Nephron progenitor cell (in vitro differentiated cells): Measurements from ENCODE around the gene ENKD1.
A peak's percentile ranks its signal among the peaks of the same experiment; 100 is the strongest.

Experiments used
- DNase-seq: peaks from one replicate; pipeline ENCODE4 v3.0.0; 2021
- H3K27ac Mint-ChIP-seq: 2 replicates; pipeline ENCODE4 v1.8.0; 2021; ENCODE audit warnings: mild to moderate bottlenecking, moderate library complexity, mixed read lengths
- H3K27me3 Mint-ChIP-seq: 2 replicates; pipeline ENCODE4 v1.8.0; 2021; ENCODE audit warnings: mild to moderate bottlenecking, low read depth, mixed read lengths; ENCODE audit not compliant: poor library complexity
- H3K36me3 Mint-ChIP-seq: 2 replicates; pipeline ENCODE4 v1.8.0; 2021; ENCODE audit warnings: low read depth, mixed read lengths
- H3K4me1 Mint-ChIP-seq: 2 replicates; pipeline ENCODE4 v1.8.0; 2021; ENCODE audit warnings: mixed read lengths
- H3K4me3 Mint-ChIP-seq: 2 replicates; pipeline ENCODE4 v1.8.0; 2021; ENCODE audit warnings: mild to moderate bottlenecking, moderate library complexity, mixed read lengths
- H3K9me3 Mint-ChIP-seq: 2 replicates; pipeline ENCODE4 v1.8.0; 2021; ENCODE audit warnings: mild to moderate bottlenecking, moderate library complexity, mixed read lengths
- TF ChIP-seq, protein P1 (sequence below): fragments of 200-600 bp; sonication (generic); IDR thresholded peaks from 2 replicates; pipeline ENCODE4 v1.5.0; 2021; ENCODE audit warnings: antibody characterized with exemption

Gene ENKD1

DNA sequence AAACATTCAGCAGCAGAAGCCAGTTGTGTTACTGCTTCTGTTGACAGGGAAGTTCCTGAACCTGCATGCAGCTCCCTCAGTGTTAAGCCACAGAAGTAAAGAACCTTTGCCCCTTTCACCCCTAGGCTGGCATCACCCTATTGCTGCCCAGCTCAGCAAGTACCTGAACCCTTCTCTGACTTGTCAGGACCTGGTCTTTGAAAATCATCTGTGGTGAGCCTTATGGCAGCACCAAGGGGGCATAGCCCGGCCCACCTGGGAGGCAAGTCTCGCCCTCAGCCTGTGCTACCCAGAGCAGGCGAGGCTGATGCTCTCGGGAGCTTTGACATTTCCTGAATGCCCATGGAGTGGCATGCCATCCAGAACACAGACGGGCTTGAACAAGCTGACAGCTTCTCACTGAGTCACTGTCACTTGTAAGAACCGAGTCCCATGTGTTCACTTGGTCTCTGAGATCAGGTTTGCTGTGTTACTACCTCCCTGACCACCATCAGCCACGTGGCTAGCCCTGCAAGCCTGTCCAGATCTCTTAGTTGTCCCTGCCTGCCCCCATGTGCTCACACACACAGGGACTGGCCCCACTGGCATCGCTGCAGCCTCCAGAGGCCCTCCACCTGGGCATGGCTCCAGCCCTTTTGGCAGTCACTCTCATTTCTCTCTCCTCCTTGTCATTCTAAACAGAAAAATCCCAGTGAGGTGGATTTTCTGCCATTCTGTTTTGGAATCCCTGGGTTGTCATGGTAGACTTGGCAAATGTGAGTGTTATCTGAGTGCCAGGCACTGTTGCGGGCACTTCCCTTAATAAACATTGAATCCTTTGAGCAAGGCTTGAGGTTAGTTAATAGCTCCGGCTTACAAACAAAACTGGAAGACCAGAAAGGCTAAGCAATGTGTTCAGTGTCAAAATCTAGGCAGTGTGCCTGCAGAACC lies 24.5 kb downstream of the ENKD1 start:
- Mint-ChIP-seq H3K9me3 (no peaks in the 10 kb centered on the region), H3K4me1 (no peaks in the 10 kb centered on the region), H3K4me3 (no peak overlapping the region), H3K27me3 (peaks cover 40% of the 10 kb centered on the region), H3K27ac (no peak overlapping the region), H3K36me3 (peaks cover 24% of the 10 kb centered on the region)
- DNase-seq = no peak
- TF ChIP-seq, protein P1, sequence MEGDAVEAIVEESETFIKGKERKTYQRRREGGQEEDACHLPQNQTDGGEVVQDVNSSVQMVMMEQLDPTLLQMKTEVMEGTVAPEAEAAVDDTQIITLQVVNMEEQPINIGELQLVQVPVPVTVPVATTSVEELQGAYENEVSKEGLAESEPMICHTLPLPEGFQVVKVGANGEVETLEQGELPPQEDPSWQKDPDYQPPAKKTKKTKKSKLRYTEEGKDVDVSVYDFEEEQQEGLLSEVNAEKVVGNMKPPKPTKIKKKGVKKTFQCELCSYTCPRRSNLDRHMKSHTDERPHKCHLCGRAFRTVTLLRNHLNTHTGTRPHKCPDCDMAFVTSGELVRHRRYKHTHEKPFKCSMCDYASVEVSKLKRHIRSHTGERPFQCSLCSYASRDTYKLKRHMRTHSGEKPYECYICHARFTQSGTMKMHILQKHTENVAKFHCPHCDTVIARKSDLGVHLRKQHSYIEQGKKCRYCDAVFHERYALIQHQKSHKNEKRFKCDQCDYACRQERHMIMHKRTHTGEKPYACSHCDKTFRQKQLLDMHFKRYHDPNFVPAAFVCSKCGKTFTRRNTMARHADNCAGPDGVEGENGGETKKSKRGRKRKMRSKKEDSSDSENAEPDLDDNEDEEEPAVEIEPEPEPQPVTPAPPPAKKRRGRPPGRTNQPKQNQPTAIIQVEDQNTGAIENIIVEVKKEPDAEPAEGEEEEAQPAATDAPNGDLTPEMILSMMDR = no peak

GRCh38 chr16:67637625-67638024 lies 28.9 kb downstream of the ENKD1 start:
- DNase-seq = no peak
- Mint-ChIP-seq H3K36me3 (peaks cover 48% of the 10 kb centered on the region), H3K27me3 (peaks cover 7% of the 10 kb centered on the region), H3K27ac (no peak overlapping the region), H3K4me3 (no peak overlapping the region), H3K4me1 (no peaks in the 10 kb centered on the region), H3K9me3 (no peaks in the 10 kb centered on the region)
- TF ChIP-seq, protein P1 = no peak

DNA sequence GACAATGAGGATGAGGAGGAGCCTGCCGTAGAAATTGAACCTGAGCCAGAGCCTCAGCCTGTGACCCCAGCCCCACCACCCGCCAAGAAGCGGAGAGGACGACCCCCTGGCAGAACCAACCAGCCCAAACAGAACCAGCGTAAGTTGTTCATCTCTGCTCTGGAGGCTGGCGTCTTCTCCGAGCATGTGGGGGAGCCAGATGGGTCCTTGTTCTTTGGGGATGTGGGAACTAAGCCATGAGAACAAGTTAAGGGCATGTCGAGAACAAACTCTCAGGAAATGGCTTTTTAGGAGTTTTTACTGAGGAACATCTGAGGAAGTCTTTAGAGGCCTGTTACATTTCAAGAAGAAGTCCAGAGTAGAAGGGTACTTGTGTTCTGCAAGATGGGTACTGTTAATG lies 29.8 kb downstream of the ENKD1 start:
- TF ChIP-seq, protein P1 = no peak
- no peaks in the 10 kb centered on the region for H3K9me3 Mint-ChIP-seq
- H3K4me3 Mint-ChIP-seq = no peak overlapping the region
- H3K4me1 Mint-ChIP-seq = no peaks in the 10 kb centered on the region
- H3K36me3 Mint-ChIP-seq = peaks cover 56% of the 10 kb centered on the region
- H3K27me3 Mint-ChIP-seq = peaks cover 2% of the 10 kb centered on the region
- no peak overlapping the region for H3K27ac Mint-ChIP-seq
- no peak for DNase-seq

DNA sequence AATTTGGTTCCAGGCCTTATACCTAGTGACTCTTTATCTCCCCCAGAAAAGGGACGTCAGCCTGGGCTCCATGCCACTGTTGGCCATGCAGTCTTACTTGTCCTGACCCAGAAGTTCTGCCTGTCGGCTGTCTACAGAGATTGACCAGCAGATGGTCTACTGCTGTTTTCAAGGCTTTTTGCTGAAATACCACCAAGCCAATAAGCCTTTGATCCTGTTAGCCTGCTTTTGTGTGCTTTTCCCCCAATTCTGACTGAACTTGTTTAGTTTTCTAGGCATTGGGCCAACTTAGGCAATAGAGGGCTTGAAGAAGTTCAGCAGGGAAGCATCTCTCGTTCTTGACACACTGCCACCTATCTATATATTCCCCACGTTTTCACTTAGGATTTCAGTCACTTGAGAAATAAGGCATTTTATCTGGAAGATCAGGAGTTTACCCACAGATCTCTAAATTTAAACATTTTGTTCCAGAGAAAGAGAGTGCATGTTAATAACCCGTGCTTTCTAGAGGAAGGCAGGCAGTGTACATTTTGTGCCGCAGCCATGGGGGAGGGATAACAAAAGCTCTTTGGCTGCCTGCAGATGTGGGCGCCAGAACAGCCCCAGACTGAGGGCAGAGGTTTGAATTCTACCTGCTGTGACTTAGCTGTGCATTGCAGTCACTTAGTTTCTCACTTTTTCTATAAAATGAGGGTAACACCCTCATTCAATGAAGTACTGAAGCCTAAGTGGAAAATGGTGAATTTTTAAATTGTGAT lies 34.0 kb downstream of the ENKD1 start:
- H3K27me3 Mint-ChIP-seq = peaks cover 2% of the 10 kb centered on the region
- H3K36me3 Mint-ChIP-seq = peaks cover 58% of the 10 kb centered on the region
- H3K4me3 Mint-ChIP-seq = no peak overlapping the region
- DNase-seq = no peak
- no peaks in the 10 kb centered on the region for H3K9me3 Mint-ChIP-seq
- TF ChIP-seq, protein P1 = no peak
- no peak overlapping the region for H3K27ac Mint-ChIP-seq
- H3K4me1 Mint-ChIP-seq = no peaks in the 10 kb centered on the region

DNA sequence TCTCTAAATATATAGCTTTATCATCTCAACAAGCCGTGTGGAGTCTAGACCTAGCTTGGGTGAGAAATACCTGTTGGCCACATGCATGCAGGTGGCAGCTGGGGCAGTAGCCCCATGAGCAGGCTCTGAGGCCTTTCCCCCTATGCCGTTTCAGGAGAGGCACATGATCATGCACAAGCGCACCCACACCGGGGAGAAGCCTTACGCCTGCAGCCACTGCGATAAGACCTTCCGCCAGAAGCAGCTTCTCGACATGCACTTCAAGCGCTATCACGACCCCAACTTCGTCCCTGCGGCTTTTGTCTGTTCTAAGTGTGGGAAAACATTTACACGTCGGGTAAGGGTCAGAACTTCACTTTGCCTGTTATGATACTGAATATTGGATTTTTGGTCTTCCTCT lies 38.3 kb downstream of the ENKD1 start:
- Mint-ChIP-seq H3K27me3 (no peaks in the 10 kb centered on the region), H3K4me3 (no peak overlapping the region), H3K4me1 (no peaks in the 10 kb centered on the region), H3K36me3 (peaks cover 58% of the 10 kb centered on the region), H3K27ac (peak overlapping the region; percentile 31), H3K9me3 (no peaks in the 10 kb centered on the region)
- no peak for DNase-seq
- TF ChIP-seq, protein P1 = no peak
